Neural progenitor cell (in vitro differentiated cells): ENCODE measurements around the gene FASLG. TPM values are rescaled to one million over a fixed set of nuclear protein-coding genes. Genes with fewer than 3 reads are reported as not detected.

Experiments
- DNase-seq: peaks from one replicate; pipeline ENCODE4 v3.0.0-alpha.2; 2016; ENCODE audit warnings: low spot score
- H2AFZ ChIP-seq: fragments of 200-600 bp; sonication (generic); replicated peaks from 2 replicates; pipeline ENCODE4 v1.6.1; 2016; ENCODE audit warnings: antibody characterized with exemption
- H3F3A ChIP-seq: fragments of 200-600 bp; sonication (generic); 2 replicates; pipeline ENCODE4 v1.6.1; 2016; ENCODE audit warnings: antibody characterized with exemption, low read depth
- H3K27ac ChIP-seq: fragments of 200-600 bp; sonication (generic); 2 replicates; pipeline ENCODE4 v1.5.1; 2016; ENCODE audit warnings: mild to moderate bottlenecking
- H3K27me3 ChIP-seq: fragments of 200-600 bp; sonication (generic); 2 replicates; pipeline ENCODE4 v1.6.1; 2016; ENCODE audit warnings: mild to moderate bottlenecking, moderate library complexity
- H3K36me3 ChIP-seq: fragments of 200-600 bp; sonication (generic); 2 replicates; pipeline ENCODE4 v1.5.1; 2016
- H3K4me1 ChIP-seq: fragments of 200-600 bp; sonication (generic); 2 replicates; pipeline ENCODE4 v1.6.1; 2016; ENCODE audit warnings: mixed run types
- H3K4me2 ChIP-seq: fragments of 200-600 bp; sonication (generic); 2 replicates; pipeline ENCODE4 v1.6.1; 2016
- H3K4me3 ChIP-seq: fragments of 200-600 bp; sonication (generic); 2 replicates; pipeline ENCODE4 v1.5.1; 2016
- H3K79me2 ChIP-seq: fragments of 200-600 bp; sonication (generic); 2 replicates; pipeline ENCODE4 v1.6.1; 2016; ENCODE audit warnings: low read depth
- H3K9ac ChIP-seq: fragments of 200-600 bp; sonication (generic); 2 replicates; pipeline ENCODE4 v1.6.1; 2016
- H3K9me3 ChIP-seq: fragments of 200-600 bp; sonication (generic); 2 replicates; pipeline ENCODE4 v1.5.1; 2016; ENCODE audit warnings: low read depth
- H4K20me1 ChIP-seq: fragments of 200-600 bp; sonication (generic); 2 replicates; pipeline ENCODE4 v1.6.1; 2016; ENCODE audit warnings: low read depth
- H3K27ac Mint-ChIP-seq: 3 replicates; pipeline ENCODE4 v1.8.0; 2021; ENCODE audit warnings: mixed read lengths
- H3K27me3 Mint-ChIP-seq: 2 replicates; pipeline ENCODE4 v1.8.0; 2022; ENCODE audit warnings: low read depth, mild to moderate bottlenecking, inconsistent platforms, moderate library complexity, mixed read lengths; ENCODE audit not compliant: insufficient read depth
- H3K36me3 Mint-ChIP-seq: 3 replicates; pipeline ENCODE4 v1.8.0; 2021; ENCODE audit warnings: mixed read lengths
- H3K4me1 Mint-ChIP-seq: 3 replicates; pipeline ENCODE4 v1.8.0; 2021; ENCODE audit warnings: mixed read lengths
- H3K4me3 Mint-ChIP-seq: 3 replicates; pipeline ENCODE4 v1.8.0; 2021; ENCODE audit warnings: mild to moderate bottlenecking, moderate library complexity, mixed read lengths
- H3K9me3 Mint-ChIP-seq: 3 replicates; pipeline ENCODE4 v1.8.0; 2020; ENCODE audit warnings: mixed read lengths
- CTCF ChIP-seq: fragments of 200-600 bp; sonication (generic); IDR thresholded peaks from 2 replicates; pipeline ENCODE4 v1.5.1; 2017; ENCODE audit warnings: antibody characterized with exemption, mild to moderate bottlenecking
- EZH2 ChIP-seq: fragments of 200-600 bp; sonication (generic); IDR thresholded peaks from 2 replicates; pipeline ENCODE4 v1.6.1; 2017; ENCODE audit warnings: antibody characterized with exemption, mild to moderate bottlenecking, moderate library complexity
- EZH2phosphoT487 ChIP-seq: fragments of 200-600 bp; sonication (generic); IDR thresholded peaks from 2 replicates; pipeline ENCODE4 v1.6.1; 2017; ENCODE audit warnings: antibody characterized with exemption
- total RNA-seq: library from RNA; depleted of rRNA; stranded (reverse); fragments of >200 nt; gene quantifications from 2 replicates; pipeline ENCODE4 v1.2.3, GENCODE V29; 2015; ENCODE audit warnings: low replicate concordance

The FASLG gene
- not detected in 2 replicates for total RNA-seq

- no peak within 1 kb of the TSS for H3K4me3 Mint-ChIP-seq
- no peaks in the 10 kb centered on the region for H3K79me2 ChIP-seq
- no peaks in the 10 kb centered on the region for H3K36me3 ChIP-seq
- no peak within 1 kb of the TSS for H3K9ac ChIP-seq
- no peaks in the 10 kb centered on the region for H3F3A ChIP-seq
- peaks cover 2% of the 10 kb centered on the region for H3K4me1 Mint-ChIP-seq
- no peak within 1 kb of the TSS for H3K4me3 ChIP-seq
- no peaks in the 10 kb centered on the region for H3K9me3 ChIP-seq
- H3K27me3 ChIP-seq: no peaks in the 10 kb centered on the region
- H3K27ac Mint-ChIP-seq: no peak within 1 kb of the TSS
- H4K20me1 ChIP-seq: no peaks in the 10 kb centered on the region
- TF ChIP-seq EZH2 (no peak), CTCF (no peak), EZH2phosphoT487 (no peak)
- DNase-seq: no peak
- no peaks in the 10 kb centered on the region for H3K4me1 ChIP-seq
- H2AFZ ChIP-seq: no peak within 1 kb of the TSS
- no peaks in the 10 kb centered on the region for H3K36me3 Mint-ChIP-seq
- H3K27ac ChIP-seq: no peak within 1 kb of the TSS
- H3K4me2 ChIP-seq: no peak within 1 kb of the TSS
- H3K27me3 Mint-ChIP-seq: peaks cover 2% of the 10 kb centered on the region
- H3K9me3 Mint-ChIP-seq: no peaks in the 10 kb centered on the region
These were observed at the start of gene FASLG for GRCh38 chr1:172658871-172659453. Gene FASLG (plus strand): TSS chr1:172659103. CDS start chr1:172659202, 99 bp downstream.

GRCh38 chr1:172609528-172609927, 49.4 kb upstream of the FASLG start:
- Histone ChIP-seq H3K79me2 (peaks cover 19% of the 10 kb centered on the region), H3K4me2 (no peak overlapping the region), H3K27ac (no peak overlapping the region), H2AFZ (no peak overlapping the region), H3K4me1 (no peaks in the 10 kb centered on the region), H4K20me1 (peaks cover 8% of the 10 kb centered on the region), H3F3A (no peaks in the 10 kb centered on the region), H3K27me3 (no peaks in the 10 kb centered on the region), H3K9me3 (no peaks in the 10 kb centered on the region), H3K36me3 (peaks cover 31% of the 10 kb centered on the region), H3K9ac (no peak overlapping the region), H3K4me3 (no peak overlapping the region)
- Mint-ChIP-seq H3K27me3 (no peaks in the 10 kb centered on the region), H3K4me1 (no peaks in the 10 kb centered on the region), H3K27ac (no peak overlapping the region), H3K9me3 (no peaks in the 10 kb centered on the region), H3K4me3 (no peak overlapping the region), H3K36me3 (peaks cover 23% of the 10 kb centered on the region)
- DNase-seq: no peak
- TF ChIP-seq EZH2: no peak
- no peak for TF ChIP-seq EZH2phosphoT487
- peak; percentile 40 for TF ChIP-seq CTCF

- H3K9me3 Mint-ChIP-seq: no peaks in the 10 kb centered on the region
- Histone ChIP-seq H3K79me2 (peaks cover 4% of the 10 kb centered on the region), H3K36me3 (peaks cover 31% of the 10 kb centered on the region), H3K27ac (no peak overlapping the region), H2AFZ (no peak overlapping the region), H3K9ac (no peak overlapping the region), H3K9me3 (no peaks in the 10 kb centered on the region), H3K4me3 (no peak overlapping the region), H3K27me3 (no peaks in the 10 kb centered on the region), H3K4me1 (no peaks in the 10 kb centered on the region), H4K20me1 (no peaks in the 10 kb centered on the region), H3K4me2 (no peak overlapping the region), H3F3A (no peaks in the 10 kb centered on the region)
- H3K36me3 Mint-ChIP-seq: peaks cover 22% of the 10 kb centered on the region
- no peak for DNase-seq
- no peak overlapping the region for H3K4me3 Mint-ChIP-seq
- TF ChIP-seq CTCF (no peak), EZH2phosphoT487 (no peak), EZH2 (no peak)
- no peak overlapping the region for H3K27ac Mint-ChIP-seq
- H3K4me1 Mint-ChIP-seq: no peaks in the 10 kb centered on the region
- H3K27me3 Mint-ChIP-seq: peaks cover 5% of the 10 kb centered on the region
These were observed 46.4 kb upstream of the FASLG start for GRCh38 chr1:172612478-172612877.
